Fibroblast of the conjunctiva (primary cell): ENCODE results near the gene PTGES3.
"Not testable (repeated sequence)": the region's sequence is repeated elsewhere in the genome, so short reads cannot be mapped to it uniquely, and the experiment has no call there.

Source experiments
- DNase-seq: peaks from one replicate; pipeline ENCODE4 v3.0.0-alpha.2; 2010; ENCODE audit warnings: low read depth

PTGES3 gene

GRCh38 chr12:56657416-56658379 lies 30.4 kb downstream of the PTGES3 start:
- DNase-seq, result no peak

GRCh38 chr12:56653781-56654180 lies 34.3 kb downstream of the PTGES3 start:
- DNase-seq, result not testable (repeated sequence)

GRCh38 chr12:56648023-56648422 lies 40.1 kb downstream of the PTGES3 start:
- DNase-seq, result not testable (repeated sequence)

- peak; percentile 100 for DNase-seq
Measured at GRCh38 chr12:56645717-56646446, 42.2 kb downstream of the PTGES3 start, which contains the start of gene ATP5F1B. Gene ATP5F1B (minus strand): TSS chr12:56645984. CDS start chr12:56645963, 21 bp downstream.

- no peak for DNase-seq
Measured at GRCh38 chr12:56645201-56645716, 42.8 kb downstream of the PTGES3 start.

- no peak for DNase-seq
Measured at GRCh38 chr12:56644654-56645053, 43.4 kb downstream of the PTGES3 start.

GRCh38 chr12:56641219-56641618 lies 46.9 kb downstream of the PTGES3 start:
- no peak for DNase-seq

GRCh38 chr12:56637621-56638020 lies 50.5 kb downstream of the PTGES3 start:
- no peak for DNase-seq

GRCh38 chr12:56636675-56637540 lies 51.2 kb downstream of the PTGES3 start:
- peak; percentile 100 for DNase-seq

GRCh38 chr12:56635806-56636674 lies 52.0 kb downstream of the PTGES3 start:
- peak; percentile 74 for DNase-seq

- peak; percentile 69 for DNase-seq
Measured at GRCh38 chr12:56634837-56635791, 53.0 kb downstream of the PTGES3 start.

GRCh38 chr12:56634242-56634836 lies 53.7 kb downstream of the PTGES3 start:
- DNase-seq, result no peak

- no peak for DNase-seq
Measured at GRCh38 chr12:56633468-56634241, 54.4 kb downstream of the PTGES3 start.

GRCh38 chr12:56632701-56633467 lies 55.2 kb downstream of the PTGES3 start:
- DNase-seq, result no peak

- no peak for DNase-seq
Measured at GRCh38 chr12:56631790-56632700, 56.0 kb downstream of the PTGES3 start.

- no peak for DNase-seq
Measured at GRCh38 chr12:56630180-56630632, 57.9 kb downstream of the PTGES3 start, which contains the start of gene BAZ2A. Gene BAZ2A (minus strand): TSS chr12:56630326. CDS start chr12:56617530, 12,796 bp downstream.
